Measurements from ENCODE around the gene ORM1.

DNA sequence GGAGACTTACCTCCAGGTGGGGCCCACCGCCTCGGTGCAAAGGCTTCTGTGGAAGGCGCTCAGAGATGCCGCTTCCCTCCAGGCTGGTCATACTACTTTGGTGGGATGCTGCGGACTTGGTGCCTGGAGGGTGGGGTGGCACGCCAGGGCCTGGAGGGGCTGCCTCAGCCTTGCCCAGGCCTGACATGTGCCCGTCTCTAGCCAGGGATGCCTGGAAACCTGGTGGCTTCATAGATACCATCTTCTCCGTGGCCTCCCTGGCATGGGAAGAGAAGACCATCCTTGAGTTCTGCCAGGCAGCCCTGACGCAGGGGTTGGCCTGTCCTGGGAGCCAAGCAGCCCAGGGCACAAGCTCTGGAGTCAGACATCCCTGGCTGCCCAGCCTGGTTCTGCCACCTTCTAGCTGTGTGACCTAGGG, 35.0 kb downstream of the ORM1 start:
- TF ChIP-seq, protein P1, sequence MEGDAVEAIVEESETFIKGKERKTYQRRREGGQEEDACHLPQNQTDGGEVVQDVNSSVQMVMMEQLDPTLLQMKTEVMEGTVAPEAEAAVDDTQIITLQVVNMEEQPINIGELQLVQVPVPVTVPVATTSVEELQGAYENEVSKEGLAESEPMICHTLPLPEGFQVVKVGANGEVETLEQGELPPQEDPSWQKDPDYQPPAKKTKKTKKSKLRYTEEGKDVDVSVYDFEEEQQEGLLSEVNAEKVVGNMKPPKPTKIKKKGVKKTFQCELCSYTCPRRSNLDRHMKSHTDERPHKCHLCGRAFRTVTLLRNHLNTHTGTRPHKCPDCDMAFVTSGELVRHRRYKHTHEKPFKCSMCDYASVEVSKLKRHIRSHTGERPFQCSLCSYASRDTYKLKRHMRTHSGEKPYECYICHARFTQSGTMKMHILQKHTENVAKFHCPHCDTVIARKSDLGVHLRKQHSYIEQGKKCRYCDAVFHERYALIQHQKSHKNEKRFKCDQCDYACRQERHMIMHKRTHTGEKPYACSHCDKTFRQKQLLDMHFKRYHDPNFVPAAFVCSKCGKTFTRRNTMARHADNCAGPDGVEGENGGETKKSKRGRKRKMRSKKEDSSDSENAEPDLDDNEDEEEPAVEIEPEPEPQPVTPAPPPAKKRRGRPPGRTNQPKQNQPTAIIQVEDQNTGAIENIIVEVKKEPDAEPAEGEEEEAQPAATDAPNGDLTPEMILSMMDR (IDR thresholded peaks at IDR 0.05; ENCODE audit: low read length): no peak
- no peak for TF ChIP-seq EZH2phosphoT487 (IDR thresholded peaks at IDR 0.05; ENCODE audit: low read length)
- TF ChIP-seq EZH2 (optimal IDR thresholded peaks at IDR 0.05; ENCODE audit: low read depth, low read length): no peak
